ENCODE data around the gene EGFLAM. TPM values are rescaled to one million over a fixed set of nuclear protein-coding genes. Genes with fewer than 3 reads are reported as not detected.

Gene EGFLAM
- total RNA-seq, 1 donor from 2014 or later, result 8.9 TPM

DNA sequence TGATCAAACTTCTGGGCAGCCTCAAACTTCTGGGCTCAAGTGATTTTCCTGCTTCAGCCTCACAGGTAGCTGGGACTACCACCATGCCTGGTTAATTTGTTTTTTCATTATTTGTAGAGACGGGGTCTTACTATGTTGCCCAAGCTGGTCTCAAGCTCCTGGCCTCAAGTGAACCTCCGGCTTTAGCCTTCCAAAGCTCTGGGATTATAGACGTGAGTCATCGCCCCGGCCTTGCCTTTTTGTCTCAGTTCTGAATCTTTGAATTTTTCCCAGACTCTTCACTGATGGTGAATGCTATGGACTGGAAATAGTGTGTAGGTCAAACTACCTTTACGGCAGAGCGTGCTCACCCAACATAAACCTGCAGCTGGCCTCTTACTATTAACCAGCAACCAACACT is 32.3 kb upstream of the EGFLAM start:
- H3K27ac ChIP-seq (replicated peaks), result no peak overlapping the region
- H3K9me3 ChIP-seq (replicated peaks), result peaks cover 3% of the 10 kb centered on the region
- H3K4me1 ChIP-seq, result no peaks in the 10 kb centered on the region
- no peak for DNase-seq
- intact Hi-C loops (cut with micrococcal nuclease), result no loop called here
- H3K4me3 ChIP-seq, result no peak overlapping the region
- no peaks in the 10 kb centered on the region for H3K36me3 ChIP-seq
- no peaks in the 10 kb centered on the region for H3K27me3 ChIP-seq (ENCODE audit: low read depth)
- TF ChIP-seq, protein P1, sequence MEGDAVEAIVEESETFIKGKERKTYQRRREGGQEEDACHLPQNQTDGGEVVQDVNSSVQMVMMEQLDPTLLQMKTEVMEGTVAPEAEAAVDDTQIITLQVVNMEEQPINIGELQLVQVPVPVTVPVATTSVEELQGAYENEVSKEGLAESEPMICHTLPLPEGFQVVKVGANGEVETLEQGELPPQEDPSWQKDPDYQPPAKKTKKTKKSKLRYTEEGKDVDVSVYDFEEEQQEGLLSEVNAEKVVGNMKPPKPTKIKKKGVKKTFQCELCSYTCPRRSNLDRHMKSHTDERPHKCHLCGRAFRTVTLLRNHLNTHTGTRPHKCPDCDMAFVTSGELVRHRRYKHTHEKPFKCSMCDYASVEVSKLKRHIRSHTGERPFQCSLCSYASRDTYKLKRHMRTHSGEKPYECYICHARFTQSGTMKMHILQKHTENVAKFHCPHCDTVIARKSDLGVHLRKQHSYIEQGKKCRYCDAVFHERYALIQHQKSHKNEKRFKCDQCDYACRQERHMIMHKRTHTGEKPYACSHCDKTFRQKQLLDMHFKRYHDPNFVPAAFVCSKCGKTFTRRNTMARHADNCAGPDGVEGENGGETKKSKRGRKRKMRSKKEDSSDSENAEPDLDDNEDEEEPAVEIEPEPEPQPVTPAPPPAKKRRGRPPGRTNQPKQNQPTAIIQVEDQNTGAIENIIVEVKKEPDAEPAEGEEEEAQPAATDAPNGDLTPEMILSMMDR (IDR thresholded peaks at IDR 0.05; ENCODE audit: borderline replicate concordance), result no peak

DNA sequence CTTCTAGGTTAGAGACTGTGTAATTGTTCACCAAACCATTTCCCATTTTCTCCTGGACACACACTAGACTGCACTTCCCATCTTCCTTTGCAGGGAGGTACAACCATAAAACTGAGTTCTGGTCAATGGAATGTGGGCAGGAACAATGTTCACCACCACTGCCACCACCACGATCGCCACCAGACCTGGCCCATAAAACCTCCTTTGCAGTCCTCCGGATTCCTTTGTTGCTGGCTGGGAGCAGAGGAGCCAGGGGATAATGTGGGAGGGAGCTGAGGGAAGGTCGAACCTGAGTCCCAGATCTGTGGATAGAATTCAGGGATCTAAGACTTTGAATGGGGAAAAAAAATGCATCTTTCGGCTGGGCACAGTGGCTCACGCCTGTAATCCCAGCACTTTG is 29.4 kb upstream of the EGFLAM start:
- intact Hi-C loops (cut with micrococcal nuclease), result no loop called here
- H3K4me1 ChIP-seq, result no peaks in the 10 kb centered on the region
- TF ChIP-seq, protein P1 (IDR thresholded peaks at IDR 0.05; ENCODE audit: borderline replicate concordance), result no peak
- H3K27ac ChIP-seq (replicated peaks), result no peak overlapping the region
- H3K27me3 ChIP-seq (ENCODE audit: low read depth), result no peaks in the 10 kb centered on the region
- no peak overlapping the region for H3K4me3 ChIP-seq
- DNase-seq, result no peak
- H3K9me3 ChIP-seq (replicated peaks), result no peaks in the 10 kb centered on the region
- no peaks in the 10 kb centered on the region for H3K36me3 ChIP-seq

DNA sequence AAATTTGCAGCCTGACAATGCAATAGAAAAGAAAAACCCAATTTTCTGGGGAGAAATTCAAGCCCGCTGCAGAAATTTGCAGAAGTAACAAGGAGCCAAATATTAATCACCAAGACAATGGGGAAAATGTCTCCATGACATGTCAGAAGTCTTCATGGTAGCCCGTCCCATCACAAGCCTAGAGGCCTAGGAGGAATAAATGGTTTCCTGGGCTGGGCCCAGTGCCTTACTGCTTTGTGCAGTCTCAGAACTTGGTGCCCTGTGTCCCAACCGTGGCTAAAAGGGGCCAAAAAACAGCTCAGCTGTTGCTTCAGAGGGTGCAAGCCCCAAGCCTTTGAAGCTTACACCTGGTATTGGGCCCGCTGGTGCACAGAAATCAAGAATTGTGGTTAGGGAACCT is 23.6 kb upstream of the EGFLAM start:
- no peak for DNase-seq
- no peaks in the 10 kb centered on the region for H3K4me1 ChIP-seq
- TF ChIP-seq, protein P1 (IDR thresholded peaks at IDR 0.05; ENCODE audit: borderline replicate concordance), result no peak
- H3K27me3 ChIP-seq (ENCODE audit: low read depth), result peaks cover 3% of the 10 kb centered on the region
- H3K4me3 ChIP-seq, result no peak overlapping the region
- intact Hi-C loops (cut with micrococcal nuclease), result no loop called here
- peaks cover 15% of the 10 kb centered on the region for H3K9me3 ChIP-seq (replicated peaks)
- H3K36me3 ChIP-seq, result no peaks in the 10 kb centered on the region
- no peak overlapping the region for H3K27ac ChIP-seq (replicated peaks)

DNA sequence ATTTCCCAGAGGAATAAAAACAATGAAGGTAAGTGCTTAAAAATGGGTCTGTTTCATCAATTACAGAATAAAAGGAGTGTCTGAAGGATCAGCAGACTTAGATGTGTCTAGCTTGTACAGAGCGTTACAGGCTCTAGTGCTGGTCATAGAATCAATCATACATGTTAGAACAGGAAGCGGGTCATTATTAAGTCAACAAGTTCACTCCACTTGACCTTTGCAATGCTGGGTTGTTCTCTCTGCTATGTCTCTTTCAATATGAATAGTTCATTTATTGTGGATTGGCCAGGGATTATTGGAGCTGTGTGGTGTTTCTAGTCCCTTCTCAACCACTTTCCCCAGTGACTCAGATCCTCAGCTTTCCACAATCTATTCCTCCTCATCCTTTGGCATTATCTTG is 20.7 kb upstream of the EGFLAM start:
- intact Hi-C loops (cut with micrococcal nuclease), result no loop called here
- TF ChIP-seq, protein P1 (IDR thresholded peaks at IDR 0.05; ENCODE audit: borderline replicate concordance), result no peak
- Histone ChIP-seq H3K4me1 (no peaks in the 10 kb centered on the region), H3K27me3 (ENCODE audit: low read depth) (peaks cover 23% of the 10 kb centered on the region), H3K9me3 (replicated peaks) (peaks cover 15% of the 10 kb centered on the region), H3K36me3 (no peaks in the 10 kb centered on the region), H3K4me3 (no peak overlapping the region), H3K27ac (replicated peaks) (no peak overlapping the region)
- no peak for DNase-seq

GRCh38 chr5:38240212-38240611 is 18.1 kb upstream of the EGFLAM start:
- no peak for DNase-seq
- intact Hi-C loops (cut with micrococcal nuclease), result no loop called here
- H3K36me3 ChIP-seq, result no peaks in the 10 kb centered on the region
- no peak overlapping the region for H3K4me3 ChIP-seq
- peaks cover 3% of the 10 kb centered on the region for H3K9me3 ChIP-seq (replicated peaks)
- TF ChIP-seq, protein P1 (IDR thresholded peaks at IDR 0.05; ENCODE audit: borderline replicate concordance), result no peak
- H3K27me3 ChIP-seq (ENCODE audit: low read depth), result peaks cover 34% of the 10 kb centered on the region
- H3K27ac ChIP-seq (replicated peaks), result no peak overlapping the region
- H3K4me1 ChIP-seq, result no peaks in the 10 kb centered on the region

DNA sequence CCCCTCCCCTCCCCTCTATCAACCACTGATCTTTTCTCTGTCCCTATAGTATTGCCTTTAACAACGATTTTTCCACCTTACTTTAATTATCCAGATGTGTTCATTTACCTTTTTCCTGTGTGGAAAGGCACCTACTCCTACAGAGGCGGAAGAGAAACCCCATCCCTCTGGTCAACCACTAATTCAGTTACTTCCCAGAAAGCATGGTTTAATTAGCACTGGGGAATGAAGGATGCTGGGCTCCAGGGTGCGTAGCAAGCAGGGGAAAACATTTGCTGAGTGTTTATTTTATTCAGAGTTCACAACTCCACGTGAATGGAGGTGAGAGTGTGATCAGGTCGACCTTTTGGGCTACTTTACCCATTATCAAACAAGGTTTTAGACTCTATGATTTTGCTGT is 16.7 kb upstream of the EGFLAM start:
- H3K9me3 ChIP-seq (replicated peaks), result no peaks in the 10 kb centered on the region
- TF ChIP-seq, protein P1 (IDR thresholded peaks at IDR 0.05; ENCODE audit: borderline replicate concordance), result no peak
- H3K27me3 ChIP-seq (ENCODE audit: low read depth), result peaks cover 43% of the 10 kb centered on the region
- no peaks in the 10 kb centered on the region for H3K4me1 ChIP-seq
- intact Hi-C loops (cut with micrococcal nuclease), result no loop called here
- no peaks in the 10 kb centered on the region for H3K36me3 ChIP-seq
- no peak for DNase-seq
- H3K27ac ChIP-seq (replicated peaks), result no peak overlapping the region
- no peak overlapping the region for H3K4me3 ChIP-seq

Measured in left ventricle myocardium inferior (tissue), 1 donor.